ENCODE results near the gene GDI1. TPM values are rescaled to one million over a fixed set of nuclear protein-coding genes. Genes with fewer than 3 reads are reported as not detected.
A peak's percentile ranks its signal among the peaks of the same experiment; 100 is the strongest.

Gene GDI1
- total and polyA plus RNA-seq, 2 donors (not counting 1 experiment from before 2014, with no cell fraction given) = 199 to 311 TPM

DNA sequence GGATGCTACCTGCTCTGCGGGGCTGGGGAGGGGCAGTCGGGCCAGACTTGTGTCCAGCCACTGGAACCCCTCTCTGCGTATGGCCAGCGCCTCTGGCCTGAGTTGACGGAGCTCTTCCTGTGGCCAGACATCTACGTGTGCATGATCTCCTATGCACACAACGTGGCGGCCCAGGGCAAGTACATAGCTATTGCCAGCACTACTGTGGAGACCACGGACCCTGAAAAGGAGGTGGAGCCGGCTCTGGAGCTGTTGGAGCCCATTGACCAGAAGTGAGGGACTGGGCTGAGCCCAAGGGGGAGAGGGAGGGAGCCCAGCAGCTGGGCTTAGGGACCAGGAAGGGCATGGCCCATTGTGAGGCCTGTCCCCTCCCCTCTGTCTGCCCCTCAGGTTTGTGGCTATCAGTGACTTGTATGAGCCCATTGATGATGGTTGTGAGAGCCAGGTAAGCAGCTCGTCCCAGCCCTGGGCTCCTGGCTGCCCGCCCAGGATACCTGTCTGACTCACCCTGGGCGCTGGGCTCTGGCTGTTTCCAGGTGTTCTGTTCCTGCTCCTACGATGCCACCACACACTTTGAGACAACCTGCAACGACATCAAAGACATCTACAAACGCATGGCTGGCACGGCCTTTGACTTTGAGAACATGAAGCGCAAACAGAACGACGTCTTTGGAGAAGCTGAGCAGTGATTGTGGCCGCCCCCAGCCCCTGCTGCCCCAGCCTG is 5.2 kb downstream of the GDI1 start:
- TF ChIP-seq EZH2 (IDR thresholded peaks at IDR 0.05; ENCODE audit: borderline replicate concordance, insufficient read depth, low read depth, low read length, poor library complexity, severe bottlenecking) = no peak
- TF ChIP-seq, protein P1, sequence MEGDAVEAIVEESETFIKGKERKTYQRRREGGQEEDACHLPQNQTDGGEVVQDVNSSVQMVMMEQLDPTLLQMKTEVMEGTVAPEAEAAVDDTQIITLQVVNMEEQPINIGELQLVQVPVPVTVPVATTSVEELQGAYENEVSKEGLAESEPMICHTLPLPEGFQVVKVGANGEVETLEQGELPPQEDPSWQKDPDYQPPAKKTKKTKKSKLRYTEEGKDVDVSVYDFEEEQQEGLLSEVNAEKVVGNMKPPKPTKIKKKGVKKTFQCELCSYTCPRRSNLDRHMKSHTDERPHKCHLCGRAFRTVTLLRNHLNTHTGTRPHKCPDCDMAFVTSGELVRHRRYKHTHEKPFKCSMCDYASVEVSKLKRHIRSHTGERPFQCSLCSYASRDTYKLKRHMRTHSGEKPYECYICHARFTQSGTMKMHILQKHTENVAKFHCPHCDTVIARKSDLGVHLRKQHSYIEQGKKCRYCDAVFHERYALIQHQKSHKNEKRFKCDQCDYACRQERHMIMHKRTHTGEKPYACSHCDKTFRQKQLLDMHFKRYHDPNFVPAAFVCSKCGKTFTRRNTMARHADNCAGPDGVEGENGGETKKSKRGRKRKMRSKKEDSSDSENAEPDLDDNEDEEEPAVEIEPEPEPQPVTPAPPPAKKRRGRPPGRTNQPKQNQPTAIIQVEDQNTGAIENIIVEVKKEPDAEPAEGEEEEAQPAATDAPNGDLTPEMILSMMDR (IDR thresholded peaks at IDR 0.05) = no peak
- H3K36me3 ChIP-seq (replicated peaks in 1 of 2; ENCODE audit: control extremely low read depth in 1 of 2, control insufficient read depth in 1 of 2, extremely low read depth in 1 of 2, insufficient read depth in 2 of 2, low read length in 1 of 2) = peaks cover 0 to 13% of the 10 kb centered on the region in 2 experiments
- H3K27ac Mint-ChIP-seq = no peak overlapping the region
- H2AFZ ChIP-seq (ENCODE audit: insufficient read depth, low read depth, low read length, poor library complexity, severe bottlenecking) = no peak overlapping the region
- H3K9me3 Mint-ChIP-seq (ENCODE audit: insufficient read depth) = no peaks in the 10 kb centered on the region
- no peaks in the 10 kb centered on the region for H3K27me3 ChIP-seq (replicated peaks in 1 of 4; ENCODE audit: control extremely low read depth in 1 of 4, control insufficient read depth in 3 of 4, insufficient read depth in 4 of 4, low read length in 3 of 4)
- H3K4me1 ChIP-seq (ENCODE audit: control insufficient read depth in 2 of 2, insufficient read depth in 2 of 2, low read length in 2 of 2) = peaks cover 16 to 31% of the 10 kb centered on the region in 2 donors
- no peaks in the 10 kb centered on the region for H3K9me3 ChIP-seq (ENCODE audit: control extremely low read depth in 1 of 3, control insufficient read depth in 2 of 3, insufficient read depth in 1 of 3, low read length in 2 of 3)
- peaks cover 31% of the 10 kb centered on the region for H3K79me2 ChIP-seq (ENCODE audit: control insufficient read depth, insufficient read depth, low read length)
- H3K9ac ChIP-seq (ENCODE audit: low read length) = no peak overlapping the region
- intact Hi-C loops (cut with micrococcal nuclease) = loop anchor here (5.0 kb wide), 1 partner anchor 35 kb away; the partner anchor contains the start of gene LAGE3
- H3K4me2 ChIP-seq (replicated peaks; ENCODE audit: low read depth, low read length, poor library complexity, severe bottlenecking) = no peak overlapping the region
- DNase-seq (no peak), ATAC-seq (ENCODE audit: low read depth) (no peak)
- no peak overlapping the region for H3K4me3 Mint-ChIP-seq
- peaks cover 9% of the 10 kb centered on the region for H3K4me1 Mint-ChIP-seq
- 97% methylated on average over 17 of the region's 21 CpGs for WGBS (ENCODE audit: insufficient coverage)
- CTCF ChIA-PET = no interaction called here
- no peak overlapping the region for H3K27ac ChIP-seq (ENCODE audit: low read length in 2 of 2)
- no peak overlapping the region for H3K4me3 ChIP-seq (ENCODE audit: control extremely low read depth in 1 of 5, extremely low read depth in 1 of 5, insufficient read depth in 1 of 5, low read depth in 2 of 5, low read length in 4 of 5)
- POLR2A ChIA-PET = no interaction called here
- peaks cover 6% of the 10 kb centered on the region for H4K20me1 ChIP-seq (ENCODE audit: control insufficient read depth, insufficient read depth, low read length, poor library complexity, severe bottlenecking)
- H3K27me3 Mint-ChIP-seq = no peaks in the 10 kb centered on the region

DNA sequence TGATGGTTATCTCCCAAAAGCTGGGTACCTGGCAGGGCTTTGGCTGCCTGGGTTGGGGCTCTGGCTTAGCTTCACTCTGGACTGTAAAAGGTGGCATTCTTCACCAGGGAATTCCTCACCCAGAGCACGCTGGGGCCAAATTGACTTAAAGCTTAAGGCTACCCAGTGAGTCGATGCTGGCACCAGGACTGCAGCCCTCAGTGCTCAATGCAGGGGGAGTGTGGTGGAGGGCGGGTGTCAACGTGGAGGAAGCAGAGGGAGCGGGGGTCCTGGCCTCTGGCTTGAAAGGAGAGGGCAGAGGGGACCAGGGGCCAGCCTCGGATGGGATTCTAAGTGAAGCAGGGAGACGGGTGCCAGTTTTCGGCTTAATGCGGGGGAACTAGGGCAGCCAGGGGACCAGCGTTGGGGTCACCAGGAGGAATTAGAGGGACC is 6.5 kb downstream of the GDI1 start:
- H3K27ac ChIP-seq (ENCODE audit: low read length in 2 of 2) = peak overlapping the region; percentile 69 to 81
- TF ChIP-seq EZH2 (IDR thresholded peaks at IDR 0.05; ENCODE audit: borderline replicate concordance, insufficient read depth, low read depth, low read length, poor library complexity, severe bottlenecking) = no peak
- TF ChIP-seq, protein P1 (IDR thresholded peaks at IDR 0.05) = no peak
- no peaks in the 10 kb centered on the region for H3K27me3 Mint-ChIP-seq
- peak overlapping the region; percentile 54 for H2AFZ ChIP-seq (ENCODE audit: insufficient read depth, low read depth, low read length, poor library complexity, severe bottlenecking)
- ATAC-seq (ENCODE audit: low read depth) = peak; percentile 8
- POLR2A ChIA-PET = interaction anchor here (1.1 kb wide), 1 partner anchor 15 kb away, joined by 4 read pairs; the partner anchor contains the start of gene PLXNA3
- CTCF ChIA-PET = no interaction called here
- peak overlapping the region; percentile 37 for H3K27ac Mint-ChIP-seq
- peaks cover 18% of the 10 kb centered on the region for H3K79me2 ChIP-seq (ENCODE audit: control insufficient read depth, insufficient read depth, low read length)
- H3K9me3 ChIP-seq (ENCODE audit: control extremely low read depth in 1 of 3, control insufficient read depth in 2 of 3, insufficient read depth in 1 of 3, low read length in 2 of 3) = no peaks in the 10 kb centered on the region
- no peaks in the 10 kb centered on the region for H4K20me1 ChIP-seq (ENCODE audit: control insufficient read depth, insufficient read depth, low read length, poor library complexity, severe bottlenecking)
- peak overlapping the region; percentile 47 for H3K9ac ChIP-seq (ENCODE audit: low read length)
- H3K4me2 ChIP-seq (replicated peaks; ENCODE audit: low read depth, low read length, poor library complexity, severe bottlenecking) = peak overlapping the region; percentile 71
- peak overlapping the region; percentile 83 for H3K4me3 Mint-ChIP-seq
- H3K27me3 ChIP-seq (replicated peaks in 1 of 4; ENCODE audit: control extremely low read depth in 1 of 4, control insufficient read depth in 3 of 4, insufficient read depth in 4 of 4, low read length in 3 of 4) = no peaks in the 10 kb centered on the region
- peaks cover 5% of the 10 kb centered on the region for H3K4me1 Mint-ChIP-seq
- no peak for DNase-seq
- H3K4me3 ChIP-seq (ENCODE audit: control extremely low read depth in 1 of 5, extremely low read depth in 1 of 5, insufficient read depth in 1 of 5, low read depth in 2 of 5, low read length in 4 of 5) = peak overlapping the region in 4 of 5 experiments; percentile 35 to 47 (median 42)
- H3K9me3 Mint-ChIP-seq (ENCODE audit: insufficient read depth) = no peaks in the 10 kb centered on the region
- intact Hi-C loops (cut with micrococcal nuclease) = loop anchor here (5.0 kb wide), 1 partner anchor 34 kb away; the partner anchor contains the start of gene LAGE3
- peaks cover 10 to 21% of the 10 kb centered on the region in 2 donors for H3K4me1 ChIP-seq (ENCODE audit: control insufficient read depth in 2 of 2, insufficient read depth in 2 of 2, low read length in 2 of 2)
- 10% methylated on average over 6 of the region's 10 CpGs for WGBS (ENCODE audit: insufficient coverage)
- H3K36me3 ChIP-seq (replicated peaks in 1 of 2; ENCODE audit: control extremely low read depth in 1 of 2, control insufficient read depth in 1 of 2, extremely low read depth in 1 of 2, insufficient read depth in 2 of 2, low read length in 1 of 2) = peaks cover 0 to 14% of the 10 kb centered on the region in 2 experiments

All from B cell (primary cell).